IPS-11a (cell line): ENCODE measurements around the gene DNAJC5.

Experiments used
- H3K4me3 ChIP-seq: one replicate; pipeline ENCODE4 v1.5.1; 2013; ENCODE audit warnings: low read depth, low read length, control low read depth

The DNAJC5 gene

DNA sequence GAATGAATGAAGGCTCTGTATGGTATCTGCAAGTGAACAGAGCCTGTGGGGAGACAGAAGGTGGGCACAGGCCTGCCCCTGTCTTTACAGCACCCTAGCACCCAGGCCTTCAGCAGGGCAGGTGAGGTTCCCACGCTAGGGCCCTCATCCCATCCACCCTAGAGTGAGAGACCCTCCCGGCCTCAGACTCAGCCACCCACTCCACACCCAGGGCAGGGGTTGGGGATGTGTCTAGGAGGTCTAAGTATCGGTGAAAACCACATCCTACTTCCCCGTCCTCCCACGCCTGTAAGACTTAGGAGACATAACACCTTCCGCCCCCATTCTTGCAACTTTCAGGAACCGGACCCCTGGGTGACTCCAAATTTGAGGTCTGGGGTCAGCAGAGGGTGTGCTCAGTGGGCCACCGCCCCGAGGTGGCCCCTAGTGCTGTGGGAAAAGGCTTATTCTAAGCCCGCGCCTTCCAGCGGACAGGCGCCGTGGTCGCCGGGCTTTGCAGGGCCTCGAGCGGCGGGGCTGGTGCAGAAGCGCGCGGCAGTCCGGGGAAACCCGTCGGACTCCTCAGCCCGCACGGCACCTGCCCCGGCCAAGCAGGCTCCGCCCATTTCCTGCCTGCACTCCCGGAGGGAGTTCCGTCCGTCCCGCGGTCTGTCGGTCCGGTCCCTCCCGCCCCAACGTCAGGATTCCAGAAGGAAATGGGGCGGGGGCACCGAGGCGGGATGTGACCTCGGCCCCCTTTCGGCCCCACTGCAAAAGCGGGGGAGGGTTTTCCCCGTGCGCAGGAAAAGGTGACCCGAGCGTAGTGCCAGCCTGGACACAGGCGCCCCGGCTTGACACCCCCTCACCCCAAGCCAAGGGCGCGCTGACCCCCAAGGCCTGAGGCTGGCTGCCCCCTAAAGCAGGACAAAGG lies 83.6 kb downstream of the DNAJC5 start:
- peak overlapping the region; percentile 74 for H3K4me3 ChIP-seq

DNA sequence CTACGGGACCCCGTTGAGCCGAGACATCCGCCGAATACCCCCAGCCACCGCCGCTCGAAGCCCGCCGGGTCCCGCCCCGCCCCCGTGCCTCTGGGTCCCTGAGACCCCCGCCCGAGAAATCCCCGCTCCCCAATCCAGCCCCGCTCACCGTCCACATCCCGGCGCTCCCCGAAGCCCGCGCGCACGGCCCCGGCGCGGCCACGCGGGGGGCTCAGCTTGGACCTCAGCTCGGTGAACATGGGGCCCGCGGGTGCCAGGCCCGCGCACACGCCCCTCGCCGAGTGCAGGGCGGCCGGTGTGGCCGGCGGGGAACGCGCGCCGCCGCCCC lies 84.3 kb downstream of the DNAJC5 start:
- peak overlapping the region; percentile 74 for H3K4me3 ChIP-seq

DNA sequence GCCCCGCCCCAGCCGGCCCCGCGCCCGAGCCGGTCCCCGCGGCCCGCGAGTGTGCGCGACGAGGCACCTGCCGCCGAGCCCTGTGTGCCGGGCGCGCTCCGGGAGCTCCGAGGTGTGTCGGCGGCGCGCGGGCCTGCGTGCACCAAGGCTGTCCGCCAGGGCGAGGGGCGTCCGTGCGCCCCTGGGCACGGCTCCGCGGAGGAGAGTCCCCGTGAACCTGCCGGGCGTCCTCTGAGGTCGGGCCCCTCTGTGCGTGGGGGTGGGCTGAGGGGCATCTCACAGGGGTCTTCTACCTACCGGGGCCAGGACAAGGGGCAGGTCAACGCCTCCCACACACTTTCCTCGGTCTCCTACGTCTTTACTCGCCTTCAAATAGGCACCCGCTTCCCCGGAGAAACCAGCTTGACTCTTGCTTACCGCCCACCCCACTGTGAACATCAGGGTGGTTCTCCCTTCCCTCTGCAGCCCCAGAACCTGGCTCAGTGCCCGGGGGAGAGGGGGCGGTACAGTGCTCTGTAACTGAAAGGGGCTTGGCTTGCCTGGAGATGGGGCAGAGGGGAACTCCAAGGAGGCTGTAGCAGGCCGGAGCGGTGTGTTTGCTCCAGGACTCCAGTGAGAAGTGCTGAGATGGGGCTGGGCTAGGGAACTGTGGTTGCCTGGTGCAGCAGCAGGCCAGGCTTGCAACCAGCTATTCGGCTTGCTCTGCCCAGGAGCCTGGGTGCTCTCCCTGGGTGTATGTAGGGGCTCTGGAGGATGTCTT lies 84.8 kb downstream of the DNAJC5 start, which contains the start of gene SAMD10:
SAMD10 (minus strand) TSS at position 86 of the 760 bp plus-strand sequence. CDS start 175 bp downstream, outside the sequence.
- peak within 1 kb of the TSS; percentile 74 for H3K4me3 ChIP-seq

DNA sequence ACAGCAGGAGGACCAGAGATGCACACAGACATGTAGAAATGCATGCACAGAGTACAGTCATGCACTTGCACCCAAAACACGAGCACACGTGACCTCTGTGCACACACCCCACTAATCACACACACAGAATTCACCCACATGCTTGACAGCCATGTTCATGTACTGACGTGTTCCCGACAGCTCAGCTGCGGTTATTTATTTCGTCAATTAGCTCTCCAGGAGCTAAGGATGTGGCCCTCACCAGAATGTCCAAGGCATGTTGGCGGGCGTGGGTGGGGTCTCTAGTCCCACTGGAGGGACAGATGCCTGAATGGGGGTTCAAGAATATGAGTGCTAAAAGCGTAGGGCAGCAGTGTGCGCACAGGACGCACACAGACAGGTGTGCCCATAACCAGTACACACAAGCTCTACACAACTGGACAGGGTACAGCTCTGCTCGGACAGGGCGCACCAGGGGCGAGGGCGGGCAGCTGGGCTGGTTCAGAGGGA lies 85.4 kb downstream of the DNAJC5 start:
- no peak overlapping the region for H3K4me3 ChIP-seq

DNA sequence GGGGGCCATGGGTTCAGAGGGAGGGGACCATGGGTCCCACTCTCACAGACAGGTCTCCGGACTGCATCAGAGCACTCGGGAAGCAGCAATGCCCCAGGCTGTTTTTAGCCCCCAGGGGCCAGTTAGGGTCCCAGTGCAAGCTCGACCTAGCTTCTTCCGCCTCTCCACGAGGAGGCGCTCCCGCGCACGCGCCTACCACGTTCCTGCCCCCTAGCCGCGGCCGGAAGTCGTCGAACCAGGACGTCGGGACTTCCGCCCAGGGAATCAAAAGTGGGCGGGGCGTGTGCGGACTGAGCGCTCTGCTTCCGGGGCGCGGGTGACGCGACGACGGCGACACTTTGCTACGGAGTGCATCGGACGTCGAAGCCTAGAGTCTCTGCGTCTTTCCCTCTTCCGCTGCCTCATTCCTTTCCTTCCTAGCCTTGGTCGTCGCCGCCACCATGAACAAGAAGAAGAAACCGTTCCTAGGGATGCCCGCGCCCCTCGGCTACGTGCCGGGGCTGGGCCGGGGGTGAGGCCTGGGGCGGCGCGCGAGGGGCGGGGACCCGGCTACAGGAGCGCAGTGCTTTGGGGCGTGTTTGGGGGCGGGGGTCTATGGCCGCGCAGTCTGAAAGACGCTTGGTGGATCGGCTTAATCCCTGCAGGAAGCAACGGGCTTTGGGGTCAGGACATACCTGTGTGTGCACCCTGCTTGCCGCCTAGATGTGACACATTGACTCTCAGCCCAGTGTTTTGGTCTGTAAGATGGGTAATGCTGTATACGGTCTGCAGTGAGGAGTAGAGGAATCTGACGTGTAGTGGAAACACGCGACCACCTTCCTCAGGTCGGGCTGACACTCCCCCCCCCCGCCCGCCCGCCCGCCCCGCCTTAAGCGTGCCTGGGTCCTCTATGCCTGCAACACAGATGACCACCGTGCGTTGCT lies 86.1 kb downstream of the DNAJC5 start, which contains the start of gene PRPF6:
PRPF6 (plus strand) TSS at position 327 of the 923 bp plus-strand sequence; CDS start at position 441, 114 bp downstream.
- peak within 1 kb of the TSS; percentile 94 for H3K4me3 ChIP-seq

DNA sequence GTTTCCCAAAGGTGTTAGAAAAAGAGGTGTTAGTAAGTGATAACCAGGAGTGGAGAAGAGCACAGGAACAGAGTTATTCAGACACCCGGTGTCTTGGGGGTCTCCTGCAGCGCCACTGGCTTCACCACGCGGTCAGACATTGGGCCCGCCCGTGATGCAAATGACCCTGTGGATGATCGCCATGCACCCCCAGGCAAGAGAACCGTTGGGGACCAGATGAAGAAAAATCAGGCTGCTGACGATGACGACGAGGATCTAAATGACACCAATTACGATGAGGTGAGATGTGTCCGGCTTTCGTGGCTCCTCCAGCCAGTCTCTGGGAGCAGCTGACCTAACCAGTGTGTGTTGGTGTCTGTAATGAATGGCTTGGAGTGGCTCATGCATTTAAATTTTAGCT lies 88.0 kb downstream of the DNAJC5 start:
- H3K4me3 ChIP-seq, result no peak overlapping the region
